GM18867 (cell line): ENCODE data around the gene POU3F3.

Source experiments
- ATAC-seq: cut with Tn5 transposase; IDR thresholded peaks from one replicate; pipeline ENCODE4 v1.9.1; 2021; ENCODE audit warnings: mild to moderate bottlenecking, moderate library complexity; ENCODE audit not compliant: unreplicated experiment

POU3F3 gene

GRCh38 chr2:104901037-104901881 is 47.3 kb downstream of the POU3F3 start:
- no peak for ATAC-seq

GRCh38 chr2:104902317-104902716 is 48.4 kb downstream of the POU3F3 start:
- ATAC-seq, result no peak
